Measurements from ENCODE around the gene TIMP2. TPM values are rescaled to one million over a fixed set of nuclear protein-coding genes. Genes with fewer than 3 reads are reported as not detected.
A peak's percentile ranks its signal among the peaks of the same experiment; 100 is the strongest.

The TIMP2 gene
- total and polyA plus RNA-seq, 4 donors = 8.9 to 37.6 (median 10.1) TPM

DNA sequence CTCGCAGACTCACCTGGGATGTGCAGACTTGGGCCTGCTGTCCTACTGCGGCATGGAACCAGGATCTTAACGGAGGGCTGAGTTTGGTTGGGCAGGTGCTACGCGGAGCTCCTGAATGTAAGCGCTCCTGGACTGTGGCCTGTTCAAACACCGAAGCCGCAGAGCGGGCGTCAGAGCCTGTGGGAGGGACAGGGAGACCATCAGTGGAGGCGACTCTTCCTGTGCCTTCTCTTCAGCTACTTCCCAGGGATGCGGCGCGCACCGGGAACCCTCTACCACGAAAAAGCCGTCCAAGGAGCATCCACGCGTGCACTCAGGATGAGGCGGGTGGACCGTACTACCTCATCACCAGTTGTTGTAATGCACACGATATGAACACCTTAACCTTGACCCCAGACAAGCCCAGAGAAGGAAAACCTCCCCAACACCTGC lies 86.6 kb downstream of the TIMP2 start:
- TF ChIP-seq TAF1 (conservative IDR thresholded peaks at IDR 0.05) (no peak), NR2F2 (IDR thresholded peaks at IDR 0.05) (no peak), FOXA1 (IDR thresholded peaks at IDR 0.05) (no peak), HNF4G (IDR thresholded peaks at IDR 0.05) (no peak), YY1 (IDR thresholded peaks at IDR 0.05) (peak; percentile 37), RAD21 (IDR thresholded peaks at IDR 0.05) (no peak)
- TF ChIP-seq, protein P1, sequence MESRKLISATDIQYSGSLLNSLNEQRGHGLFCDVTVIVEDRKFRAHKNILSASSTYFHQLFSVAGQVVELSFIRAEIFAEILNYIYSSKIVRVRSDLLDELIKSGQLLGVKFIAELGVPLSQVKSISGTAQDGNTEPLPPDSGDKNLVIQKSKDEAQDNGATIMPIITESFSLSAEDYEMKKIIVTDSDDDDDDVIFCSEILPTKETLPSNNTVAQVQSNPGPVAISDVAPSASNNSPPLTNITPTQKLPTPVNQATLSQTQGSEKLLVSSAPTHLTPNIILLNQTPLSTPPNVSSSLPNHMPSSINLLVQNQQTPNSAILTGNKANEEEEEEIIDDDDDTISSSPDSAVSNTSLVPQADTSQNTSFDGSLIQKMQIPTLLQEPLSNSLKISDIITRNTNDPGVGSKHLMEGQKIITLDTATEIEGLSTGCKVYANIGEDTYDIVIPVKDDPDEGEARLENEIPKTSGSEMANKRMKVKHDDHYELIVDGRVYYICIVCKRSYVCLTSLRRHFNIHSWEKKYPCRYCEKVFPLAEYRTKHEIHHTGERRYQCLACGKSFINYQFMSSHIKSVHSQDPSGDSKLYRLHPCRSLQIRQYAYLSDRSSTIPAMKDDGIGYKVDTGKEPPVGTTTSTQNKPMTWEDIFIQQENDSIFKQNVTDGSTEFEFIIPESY (IDR thresholded peaks at IDR 0.05) = no peak
- TF ChIP-seq, protein P2, sequence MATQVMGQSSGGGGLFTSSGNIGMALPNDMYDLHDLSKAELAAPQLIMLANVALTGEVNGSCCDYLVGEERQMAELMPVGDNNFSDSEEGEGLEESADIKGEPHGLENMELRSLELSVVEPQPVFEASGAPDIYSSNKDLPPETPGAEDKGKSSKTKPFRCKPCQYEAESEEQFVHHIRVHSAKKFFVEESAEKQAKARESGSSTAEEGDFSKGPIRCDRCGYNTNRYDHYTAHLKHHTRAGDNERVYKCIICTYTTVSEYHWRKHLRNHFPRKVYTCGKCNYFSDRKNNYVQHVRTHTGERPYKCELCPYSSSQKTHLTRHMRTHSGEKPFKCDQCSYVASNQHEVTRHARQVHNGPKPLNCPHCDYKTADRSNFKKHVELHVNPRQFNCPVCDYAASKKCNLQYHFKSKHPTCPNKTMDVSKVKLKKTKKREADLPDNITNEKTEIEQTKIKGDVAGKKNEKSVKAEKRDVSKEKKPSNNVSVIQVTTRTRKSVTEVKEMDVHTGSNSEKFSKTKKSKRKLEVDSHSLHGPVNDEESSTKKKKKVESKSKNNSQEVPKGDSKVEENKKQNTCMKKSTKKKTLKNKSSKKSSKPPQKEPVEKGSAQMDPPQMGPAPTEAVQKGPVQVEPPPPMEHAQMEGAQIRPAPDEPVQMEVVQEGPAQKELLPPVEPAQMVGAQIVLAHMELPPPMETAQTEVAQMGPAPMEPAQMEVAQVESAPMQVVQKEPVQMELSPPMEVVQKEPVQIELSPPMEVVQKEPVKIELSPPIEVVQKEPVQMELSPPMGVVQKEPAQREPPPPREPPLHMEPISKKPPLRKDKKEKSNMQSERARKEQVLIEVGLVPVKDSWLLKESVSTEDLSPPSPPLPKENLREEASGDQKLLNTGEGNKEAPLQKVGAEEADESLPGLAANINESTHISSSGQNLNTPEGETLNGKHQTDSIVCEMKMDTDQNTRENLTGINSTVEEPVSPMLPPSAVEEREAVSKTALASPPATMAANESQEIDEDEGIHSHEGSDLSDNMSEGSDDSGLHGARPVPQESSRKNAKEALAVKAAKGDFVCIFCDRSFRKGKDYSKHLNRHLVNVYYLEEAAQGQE (IDR thresholded peaks at IDR 0.05) = peak; percentile 22
- TF ChIP-seq, protein P3, sequence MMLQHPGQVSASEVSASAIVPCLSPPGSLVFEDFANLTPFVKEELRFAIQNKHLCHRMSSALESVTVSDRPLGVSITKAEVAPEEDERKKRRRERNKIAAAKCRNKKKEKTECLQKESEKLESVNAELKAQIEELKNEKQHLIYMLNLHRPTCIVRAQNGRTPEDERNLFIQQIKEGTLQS (IDR thresholded peaks at IDR 0.05) = no peak
- Histone ChIP-seq H3K36me3 (ENCODE audit: control insufficient read depth in 4 of 4, insufficient read depth in 3 of 4, low read depth in 1 of 4, low read length in 3 of 4) (peaks cover 5 to 40% (median 32%) of the 10 kb centered on the region in 4 donors), H3K9me3 (ENCODE audit: control insufficient read depth in 4 of 4, low read length in 3 of 4) (no peaks in the 10 kb centered on the region), H3K9ac (ENCODE audit: low read depth in 1 of 2, low read length in 2 of 2) (no peak overlapping the region), H3K4me1 (ENCODE audit: control insufficient read depth in 4 of 4, insufficient read depth in 4 of 4, low read length in 3 of 4) (peaks cover 0 to 26% (median 20%) of the 10 kb centered on the region in 4 donors), H3K27me3 (ENCODE audit: control insufficient read depth in 4 of 4, insufficient read depth in 4 of 4, low read length in 3 of 4) (no peaks in the 10 kb centered on the region), H3K4me3 (ENCODE audit: low read depth in 1 of 3, low read length in 3 of 3) (peak overlapping the region in 2 of 3 donors; percentile 32 to 33), H3K27ac (ENCODE audit: low read depth in 1 of 2, low read length in 2 of 2) (no peak overlapping the region)
- WGBS = 42% methylated on average over 22 of the region's 22 CpGs
- DNase-seq (ENCODE audit: low spot score) = peak; percentile 53

DNA sequence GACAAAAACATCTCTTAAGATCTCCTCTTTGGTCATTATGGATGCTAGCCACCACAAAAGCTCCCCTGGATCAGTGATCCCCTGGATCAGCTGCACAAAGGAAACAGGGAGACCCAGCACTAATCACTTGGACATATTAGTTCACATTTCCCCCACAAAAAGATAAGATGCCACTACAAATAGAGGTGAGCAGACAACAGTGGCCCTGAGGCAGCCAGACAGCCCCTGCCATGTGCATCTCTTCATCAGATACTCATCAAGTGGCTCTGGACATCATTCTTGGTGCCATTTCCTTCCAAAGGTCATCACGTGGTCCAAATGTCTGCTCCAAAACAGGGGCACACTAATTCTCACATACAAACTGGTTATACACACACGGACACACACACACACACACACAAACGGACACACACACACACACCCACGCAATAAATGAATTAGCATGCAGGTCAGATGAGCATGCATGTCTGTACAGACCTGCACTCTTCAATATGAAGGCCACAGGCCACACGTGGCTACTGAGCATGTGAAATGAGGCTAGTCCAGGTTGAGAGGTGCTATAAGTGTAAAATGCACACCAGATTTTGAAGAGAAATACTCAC lies 88.7 kb downstream of the TIMP2 start:
- Histone ChIP-seq H3K27ac (ENCODE audit: low read depth in 1 of 2, low read length in 2 of 2) (no peak overlapping the region), H3K36me3 (ENCODE audit: control insufficient read depth in 4 of 4, insufficient read depth in 3 of 4, low read depth in 1 of 4, low read length in 3 of 4) (peaks cover 7 to 51% (median 41%) of the 10 kb centered on the region in 4 donors), H3K4me3 (ENCODE audit: low read depth in 1 of 3, low read length in 3 of 3) (no peak overlapping the region), H3K27me3 (ENCODE audit: control insufficient read depth in 4 of 4, insufficient read depth in 4 of 4, low read length in 3 of 4) (no peaks in the 10 kb centered on the region), H3K4me1 (ENCODE audit: control insufficient read depth in 4 of 4, insufficient read depth in 4 of 4, low read length in 3 of 4) (peaks cover 0 to 30% (median 19%) of the 10 kb centered on the region in 4 donors), H3K9me3 (ENCODE audit: control insufficient read depth in 4 of 4, low read length in 3 of 4) (no peaks in the 10 kb centered on the region), H3K9ac (ENCODE audit: low read depth in 1 of 2, low read length in 2 of 2) (no peak overlapping the region)
- TF ChIP-seq GABPA (IDR thresholded peaks at IDR 0.05 in 1 of 2, conservative IDR thresholded peaks at IDR 0.05 in 1 of 2) (no peak), NR2F2 (IDR thresholded peaks at IDR 0.05) (no peak)
- TF ChIP-seq, protein P2 (IDR thresholded peaks at IDR 0.05) = no peak
- DNase-seq (ENCODE audit: low spot score) = no peak
- 85% methylated on average over 5 of the region's 5 CpGs for WGBS
